Fibroblast of skin of back (primary cell): ENCODE data around the gene SCUBE3.

Experiments used
- DNase-seq: peaks from one replicate; pipeline ENCODE4 v3.0.0-alpha.2; 2013

The SCUBE3 gene

GRCh38 chr6:35181933-35182612, 31.7 kb upstream of the SCUBE3 start:
- DNase-seq, result peak; percentile 92

- DNase-seq, result no peak
Measured at GRCh38 chr6:35183281-35183680, 30.5 kb upstream of the SCUBE3 start.

- DNase-seq, result no peak
Measured at GRCh38 chr6:35183935-35184334, 29.8 kb upstream of the SCUBE3 start.

GRCh38 chr6:35184580-35185301, 29.0 kb upstream of the SCUBE3 start:
- DNase-seq, result no peak

- DNase-seq, result peak; percentile 90
Measured at GRCh38 chr6:35185302-35185681, 28.5 kb upstream of the SCUBE3 start.

- no peak for DNase-seq
Measured at GRCh38 chr6:35185971-35186370, 27.8 kb upstream of the SCUBE3 start.

- no peak for DNase-seq
Measured at GRCh38 chr6:35186571-35186970, 27.2 kb upstream of the SCUBE3 start.

- DNase-seq, result no peak
Measured at GRCh38 chr6:35188886-35189285, 24.9 kb upstream of the SCUBE3 start.

- peak; percentile 51 for DNase-seq
Measured at GRCh38 chr6:35190306-35190705, 23.4 kb upstream of the SCUBE3 start.

GRCh38 chr6:35191889-35192288, 21.9 kb upstream of the SCUBE3 start:
- DNase-seq, result peak; percentile 65

GRCh38 chr6:35192301-35192860, 21.4 kb upstream of the SCUBE3 start:
- DNase-seq, result no peak

- no peak for DNase-seq
Measured at GRCh38 chr6:35194390-35194789, 19.4 kb upstream of the SCUBE3 start.

- DNase-seq, result no peak
Measured at GRCh38 chr6:35195120-35195780, 18.5 kb upstream of the SCUBE3 start.

GRCh38 chr6:35197196-35197595, 16.6 kb upstream of the SCUBE3 start:
- peak; percentile 65 for DNase-seq

GRCh38 chr6:35199866-35200265, 13.9 kb upstream of the SCUBE3 start:
- DNase-seq, result no peak

- no peak for DNase-seq
Measured at GRCh38 chr6:35202066-35202546, 11.7 kb upstream of the SCUBE3 start.

- DNase-seq, result no peak
Measured at GRCh38 chr6:35203152-35203670, 10.5 kb upstream of the SCUBE3 start.

GRCh38 chr6:35203680-35204079, 10.1 kb upstream of the SCUBE3 start:
- DNase-seq, result no peak

- DNase-seq, result peak; percentile 73
Measured at GRCh38 chr6:35206346-35206745, 7.4 kb upstream of the SCUBE3 start.

- no peak for DNase-seq
Measured at GRCh38 chr6:35208419-35208818, 5.3 kb upstream of the SCUBE3 start.

- no peak for DNase-seq
Measured at GRCh38 chr6:35209081-35209480, 4.7 kb upstream of the SCUBE3 start.

GRCh38 chr6:35209622-35210247, 4.0 kb upstream of the SCUBE3 start:
- DNase-seq, result no peak
